Thyroid gland (tissue), 4 donors: Measurements from ENCODE around the gene PPP2R5D. TPM values are rescaled to one million over a fixed set of nuclear protein-coding genes. Genes with fewer than 3 reads are reported as not detected.

Experiments used
- DNase-seq, 2 donors: peaks; one replicate each; pipeline ENCODE4 v3.0.0-alpha.2; 2019
- H3K27ac ChIP-seq, 3 donors: fragments of 200-600 bp; sonication (generic); 1 replicate in 2 of 3; 2 replicates in 1 of 3; pipeline ENCODE4 v1.5.1; 2016 to 2019; ENCODE audit warnings: mild to moderate bottlenecking in 1 of 3, moderate library complexity in 1 of 3
- H3K27me3 ChIP-seq: fragments of 200-600 bp; sonication (generic); one replicate; pipeline ENCODE4 v1.5.1; 2019
- H3K36me3 ChIP-seq, 2 donors: fragments of 200-600 bp; sonication (generic); one replicate each; pipeline ENCODE4 v1.5.1; 2016 to 2019
- H3K4me1 ChIP-seq, 2 donors: fragments of 200-600 bp; sonication (generic); one replicate each; pipeline ENCODE4 v1.5.1; 2017 to 2019
- H3K4me3 ChIP-seq, 3 donors: fragments of 200-600 bp; sonication (generic); replicated peaks in 1 of 3; 1 replicate in 2 of 3; 2 replicates in 1 of 3; pipeline ENCODE4 v1.5.1; 2016; ENCODE audit warnings: mild to moderate bottlenecking in 1 of 3
- H3K9me3 ChIP-seq: fragments of 200-600 bp; sonication (generic); one replicate; pipeline ENCODE4 v1.5.1; 2017
- POLR2A ChIP-seq, 2 donors: fragments of 450-650 bp; IDR thresholded peaks; one replicate each; pipeline ENCODE4 v1.6.1; 2017; ENCODE audit warnings: antibody characterized with exemption in 2 of 2, mild to moderate bottlenecking in 2 of 2, moderate library complexity in 1 of 2
- WGBS, 2 donors: methylation state at CpG; one replicate each; pipeline ENCODE4 v1.1.5; 2017; 5-methylcytosine and 5-hydroxymethylcytosine counted together
- intact Hi-C: fragments of 100-400 bp; cut with DNase I; formaldehyde crosslinking; loops from one replicate; pipeline ENCODE4 v1.15.1; 2023
- total RNA-seq, 4 donors: library from RNA; depleted of rRNA; stranded (reverse); fragments of >200 nt; gene quantifications; one replicate each; pipeline ENCODE4 v1.2.3, GENCODE V29; 2016
- TF ChIP-seq, protein P1 (sequence below), 6 experiments: fragments of 200-600 bp in 3 of 6; fragments of 450-650 bp in 3 of 6; sonication (generic) in 3 of 6; IDR thresholded peaks; one replicate each; pipeline ENCODE4 v1.5.1; 2016 to 2019; ENCODE audit warnings: antibody characterized with exemption in 6 of 6, mild to moderate bottlenecking in 2 of 6, inconsistent platforms in 1 of 6, moderate library complexity in 1 of 6

The PPP2R5D gene
- 10 to 100 TPM; 22.8 to 47.0 (median 28.2) TPM for total RNA-seq

DNA sequence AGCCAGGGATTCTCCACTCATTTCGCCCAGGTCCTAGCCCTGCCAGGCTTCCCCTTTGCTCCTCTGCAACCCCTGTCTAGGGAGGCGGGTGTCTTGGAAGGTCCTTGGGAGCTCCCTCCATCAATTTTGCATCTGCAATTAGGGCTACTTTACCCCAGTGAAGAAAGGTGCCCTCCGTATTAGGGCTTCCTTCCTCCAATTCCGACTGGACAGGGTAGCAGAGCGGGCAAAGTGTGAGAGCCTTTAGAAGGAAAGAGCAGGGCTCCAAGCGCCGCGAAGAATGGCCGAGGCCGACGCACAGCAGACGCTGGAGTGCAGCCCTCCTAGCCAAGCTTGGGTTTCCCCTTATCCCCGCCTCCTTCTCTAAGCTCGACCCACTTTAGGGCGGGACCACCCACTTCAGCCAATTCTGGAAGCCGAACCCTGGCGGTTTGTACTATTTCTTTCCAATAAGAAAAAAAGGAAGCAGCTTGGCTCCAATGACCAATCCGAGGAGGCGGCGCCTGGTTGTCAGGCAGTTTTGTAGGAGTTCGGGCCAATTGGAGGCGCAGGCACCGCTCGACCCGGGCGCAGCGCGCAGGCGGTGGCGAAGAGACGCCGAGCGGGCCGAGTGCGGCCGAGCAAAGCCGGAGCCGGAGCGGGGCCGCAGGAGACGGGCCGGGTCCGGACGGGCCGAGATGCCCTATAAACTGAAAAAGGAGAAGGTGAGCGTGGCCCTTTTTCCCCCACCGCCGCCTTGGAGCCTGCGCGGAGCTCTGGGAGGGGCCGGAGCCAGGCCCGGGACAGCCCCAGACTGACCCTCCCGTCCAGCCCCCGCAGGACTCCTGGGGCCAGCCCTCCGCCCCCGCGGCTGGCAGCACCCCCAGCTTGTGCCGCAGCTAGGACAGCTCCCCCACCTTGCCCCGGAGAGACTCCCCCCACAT lies at the start of gene PPP2R5D:
Gene PPP2R5D (plus strand): TSS at position 570 of the 923 bp plus-strand sequence. CDS start 108 bp downstream, at position 678.
- no peaks in the 10 kb centered on the region for H3K9me3 ChIP-seq
- intact Hi-C loops = no loop called here
- peak within 1 kb of the TSS; percentile 53 to 75 (median 64) for H3K4me3 ChIP-seq
- DNase-seq = peak; percentile 99
- TF ChIP-seq, protein P1, sequence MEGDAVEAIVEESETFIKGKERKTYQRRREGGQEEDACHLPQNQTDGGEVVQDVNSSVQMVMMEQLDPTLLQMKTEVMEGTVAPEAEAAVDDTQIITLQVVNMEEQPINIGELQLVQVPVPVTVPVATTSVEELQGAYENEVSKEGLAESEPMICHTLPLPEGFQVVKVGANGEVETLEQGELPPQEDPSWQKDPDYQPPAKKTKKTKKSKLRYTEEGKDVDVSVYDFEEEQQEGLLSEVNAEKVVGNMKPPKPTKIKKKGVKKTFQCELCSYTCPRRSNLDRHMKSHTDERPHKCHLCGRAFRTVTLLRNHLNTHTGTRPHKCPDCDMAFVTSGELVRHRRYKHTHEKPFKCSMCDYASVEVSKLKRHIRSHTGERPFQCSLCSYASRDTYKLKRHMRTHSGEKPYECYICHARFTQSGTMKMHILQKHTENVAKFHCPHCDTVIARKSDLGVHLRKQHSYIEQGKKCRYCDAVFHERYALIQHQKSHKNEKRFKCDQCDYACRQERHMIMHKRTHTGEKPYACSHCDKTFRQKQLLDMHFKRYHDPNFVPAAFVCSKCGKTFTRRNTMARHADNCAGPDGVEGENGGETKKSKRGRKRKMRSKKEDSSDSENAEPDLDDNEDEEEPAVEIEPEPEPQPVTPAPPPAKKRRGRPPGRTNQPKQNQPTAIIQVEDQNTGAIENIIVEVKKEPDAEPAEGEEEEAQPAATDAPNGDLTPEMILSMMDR (IDR thresholded peaks at IDR 0.05) = peak in 2 of 6 experiments; percentile 20 to 42
- TF ChIP-seq POLR2A (IDR thresholded peaks at IDR 0.05) = peak; percentile 74 to 97
- WGBS, 2 donors = 0 to 1% methylated on average over 26 to 37 of the region's 59 CpGs
- H3K27me3 ChIP-seq = no peaks in the 10 kb centered on the region
- peaks cover 0 to under 1% of the 10 kb centered on the region in 2 donors for H3K36me3 ChIP-seq
- H3K27ac ChIP-seq = peak within 1 kb of the TSS; percentile 62 to 84 (median 81)
- H3K4me1 ChIP-seq = peaks cover 27 to 41% of the 10 kb centered on the region in 2 donors

DNA sequence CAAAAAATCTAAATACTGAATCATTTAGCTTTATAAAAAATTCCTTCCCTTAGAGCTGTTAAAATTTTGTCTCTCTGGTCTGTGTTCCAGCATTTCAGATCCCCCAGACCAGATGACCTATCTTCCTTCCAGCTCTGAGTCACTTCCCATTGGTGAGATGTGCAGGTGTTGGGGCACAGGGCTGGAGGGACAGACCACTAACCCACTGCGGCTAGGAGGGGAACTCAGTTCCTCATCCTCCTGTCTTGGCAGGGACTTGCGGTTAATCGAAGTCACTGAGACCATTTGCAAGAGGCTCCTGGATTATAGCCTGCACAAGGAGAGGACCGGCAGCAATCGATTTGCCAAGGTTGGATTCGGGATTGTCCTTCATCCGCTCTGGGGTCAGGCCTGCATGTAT lies 49.0 kb upstream of the PPP2R5D start:
- no peak overlapping the region for H3K4me3 ChIP-seq
- H3K27ac ChIP-seq = no peak overlapping the region
- H3K4me1 ChIP-seq = peaks cover 3 to 7% of the 10 kb centered on the region in 2 donors
- H3K9me3 ChIP-seq = no peaks in the 10 kb centered on the region
- H3K36me3 ChIP-seq = peaks cover 24 to 41% of the 10 kb centered on the region in 2 donors
- 87 to 90% methylated on average over 7 of the region's 7 CpGs for WGBS, 2 donors
- no peak for DNase-seq
- intact Hi-C loops = no loop called here
- no peak for TF ChIP-seq POLR2A (IDR thresholded peaks at IDR 0.05)
- TF ChIP-seq, protein P1 (IDR thresholded peaks at IDR 0.05) = no peak
- H3K27me3 ChIP-seq = no peaks in the 10 kb centered on the region

DNA sequence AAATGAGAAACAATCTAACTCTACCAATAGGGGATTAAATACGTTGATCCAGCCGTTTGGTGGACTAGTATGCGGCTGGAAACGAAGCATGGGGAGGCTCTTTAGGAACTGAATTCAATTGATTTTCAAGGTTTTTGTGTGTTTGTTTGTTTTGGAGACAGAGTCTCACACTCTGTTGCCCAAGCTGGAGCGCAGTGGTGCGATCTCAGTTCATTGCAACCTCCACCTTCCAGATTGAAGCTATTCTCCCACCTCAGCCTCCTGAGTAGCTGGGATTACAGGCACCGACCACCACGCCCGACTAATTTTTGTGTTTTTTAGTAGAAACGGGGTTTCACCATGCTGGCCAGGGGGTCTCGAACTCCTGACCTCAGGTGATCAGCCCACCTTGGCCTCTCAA lies 48.0 kb upstream of the PPP2R5D start:
- TF ChIP-seq, protein P1 (IDR thresholded peaks at IDR 0.05) = no peak
- TF ChIP-seq POLR2A (IDR thresholded peaks at IDR 0.05) = no peak
- DNase-seq = no peak
- H3K27ac ChIP-seq = no peak overlapping the region
- H3K4me1 ChIP-seq = no peaks in the 10 kb centered on the region
- H3K36me3 ChIP-seq = peaks cover 24 to 41% of the 10 kb centered on the region in 2 donors
- no peak overlapping the region for H3K4me3 ChIP-seq
- WGBS, 2 donors = 91% methylated on average over 11 of the region's 11 CpGs
- intact Hi-C loops = no loop called here
- no peaks in the 10 kb centered on the region for H3K27me3 ChIP-seq
- no peaks in the 10 kb centered on the region for H3K9me3 ChIP-seq

DNA sequence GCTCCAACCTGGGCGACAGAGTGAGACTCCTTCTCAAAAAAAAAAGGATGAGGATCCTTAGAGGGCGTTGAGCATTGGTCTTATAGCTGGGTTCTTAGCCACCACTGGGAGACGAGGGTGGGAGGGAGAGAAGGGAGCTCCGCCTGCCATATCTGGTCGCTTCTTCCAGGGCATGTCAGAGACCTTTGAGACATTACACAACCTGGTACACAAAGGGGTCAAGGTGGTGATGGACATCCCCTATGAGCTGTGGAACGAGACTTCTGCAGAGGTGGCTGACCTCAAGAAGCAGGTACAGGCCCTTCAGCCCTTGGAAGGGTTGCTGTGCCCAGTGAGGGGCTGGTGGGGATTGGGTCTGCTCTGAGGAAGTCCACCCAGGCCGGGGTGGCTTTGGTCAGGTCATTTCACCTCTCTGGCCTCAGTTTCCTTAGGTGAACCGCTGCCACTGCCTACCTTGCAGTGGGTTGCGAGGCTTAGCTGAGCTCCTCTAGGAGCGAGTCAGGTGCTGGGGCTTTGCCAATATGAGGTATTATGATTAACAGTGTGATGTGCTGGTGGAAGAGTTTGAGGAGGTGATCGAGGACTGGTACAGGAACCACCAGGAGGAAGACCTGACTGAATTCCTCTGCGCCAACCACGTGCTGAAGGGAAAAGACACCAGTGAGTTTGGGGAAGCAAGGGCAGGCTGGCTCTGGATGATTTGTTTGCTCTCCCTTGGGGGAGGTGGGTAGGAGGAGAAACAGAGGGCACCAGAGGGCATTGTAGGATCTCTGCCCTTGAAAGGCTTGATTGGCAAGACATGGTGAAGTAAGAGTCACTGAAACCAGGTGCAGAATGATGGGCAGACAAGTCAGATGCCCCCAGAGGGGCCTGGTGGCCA lies 46.6 kb upstream of the PPP2R5D start:
- H3K27ac ChIP-seq = no peak overlapping the region
- WGBS, 2 donors = 93 to 95% methylated on average over 13 of the region's 13 CpGs
- H3K36me3 ChIP-seq = peaks cover 24 to 41% of the 10 kb centered on the region in 2 donors

More for the DNA sequence above, 46.6 kb upstream of the PPP2R5D start:
- Histone ChIP-seq H3K9me3 (no peaks in the 10 kb centered on the region), H3K4me3 (no peak overlapping the region), H3K27me3 (no peaks in the 10 kb centered on the region), H3K4me1 (no peaks in the 10 kb centered on the region)
- intact Hi-C loops = no loop called here
- TF ChIP-seq POLR2A (IDR thresholded peaks at IDR 0.05) = no peak
- TF ChIP-seq, protein P1 (IDR thresholded peaks at IDR 0.05) = no peak
- no peak for DNase-seq
